ENCODE data around the gene FBXW9. TPM values are rescaled to one million over a fixed set of nuclear protein-coding genes. Genes with fewer than 3 reads are reported as not detected.

FBXW9 gene
- total and polyA plus RNA-seq, 2 of the 8 experiments (the other 6 are each of a cell fraction or from before 2014, with no cell fraction given): 10.8 to 30.1 TPM

DNA sequence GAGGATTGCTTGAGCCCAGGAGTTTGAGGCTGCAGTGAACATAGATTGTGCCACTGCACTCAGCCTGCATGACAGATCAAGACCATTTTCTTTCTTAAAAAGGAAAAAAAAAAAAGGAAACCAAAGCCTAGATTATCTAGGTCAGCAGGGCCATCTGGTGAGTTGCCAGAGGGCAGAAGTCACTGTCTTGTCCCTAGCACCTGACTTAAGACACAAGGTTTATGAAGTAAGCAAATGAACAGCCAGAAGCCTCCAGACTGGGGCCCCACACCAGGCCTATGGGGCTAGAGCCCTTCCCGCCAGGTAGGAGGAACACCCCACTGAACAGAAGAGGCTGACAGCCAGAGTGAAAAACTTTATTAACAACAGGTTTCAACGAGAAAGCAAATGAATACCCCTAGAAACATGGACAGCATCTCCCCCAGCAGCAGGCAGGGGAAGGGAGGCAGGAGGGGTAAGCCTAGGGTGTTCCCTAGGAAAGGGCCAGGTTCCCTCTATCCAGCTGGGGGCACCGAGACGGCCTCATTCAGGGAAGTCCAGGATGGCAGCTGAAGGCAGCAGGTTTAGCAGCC, 28.6 kb downstream of the FBXW9 start:
- H3K23me2 ChIP-seq (ENCODE audit: low read depth, low read length): peaks cover 24% of the 10 kb centered on the region
- no peak overlapping the region for H3K27ac ChIP-seq (ENCODE audit: low read depth, low read length)
- ChIA-PET POLR2A (ENCODE audit: partially characterized antibody) (interaction anchor here (1.0 to 5.3 kb wide), 12 partner anchors 9 to 158 kb away, joined by 3 to 23 read pairs (median 4); partner anchors contain the start of genes DHPS, TNPO2, TRIR and ZNF490), CTCF (ENCODE audit: partially characterized antibody) (interaction anchor here (1.2 to 2.3 kb wide), 2 partner anchors 9 to 11 kb away, joined by 5 to 7 read pairs; no protein-coding TSS in a partner anchor)
- H3K9ac ChIP-seq (replicated peaks in 1 of 4; ENCODE audit: extremely low read depth in 1 of 4, low read depth in 3 of 4, low read length in 3 of 4): no peak overlapping the region
- no peak overlapping the region for H3K18ac ChIP-seq (ENCODE audit: extremely low read depth, low read length)
- H3K56ac ChIP-seq (replicated peaks; ENCODE audit: insufficient read length, low read depth, low read length): no peak overlapping the region
- H2BK120ac ChIP-seq (replicated peaks; ENCODE audit: low read depth, low read length): no peak overlapping the region
- peaks cover 4% of the 10 kb centered on the region; the same call in 1 of the 2 replicates for H3K79me1 ChIP-seq (ENCODE audit: low read depth, low read length)
- no peak overlapping the region for H2BK20ac ChIP-seq (ENCODE audit: low read length)
- FAIRE-seq (no peak), DNase-seq (ENCODE audit: low read depth in 1 of 2, low spot score in 2 of 2) (no peak)
- H4K20me1 ChIP-seq (replicated peaks in 1 of 2; ENCODE audit: control insufficient read depth in 1 of 2, insufficient read depth in 2 of 2, low read length in 2 of 2): peaks cover 2 to 12% of the 10 kb centered on the region in 2 experiments
- peaks cover 0 to 8% (median 4%) of the 10 kb centered on the region in 4 experiments; a peak in 4 of 8 replicates for H3K36me3 ChIP-seq (ENCODE audit: control insufficient read depth in 2 of 4, insufficient read depth in 4 of 4, low read length in 3 of 4)
- H4K91ac ChIP-seq (replicated peaks; ENCODE audit: insufficient read length, low read length): no peak overlapping the region
- H3K4me2 ChIP-seq (ENCODE audit: insufficient read depth in 1 of 2, low read depth in 2 of 2, low read length in 2 of 2): peak overlapping the region; percentile 99 to 100
- no peak overlapping the region for H4K8ac ChIP-seq (ENCODE audit: extremely low read depth, insufficient read depth, low read length)
- no peak overlapping the region for H3K23ac ChIP-seq (ENCODE audit: insufficient read length)
- 88% methylated on average over 4 of the region's 4 CpGs; no CpG with 5 or more reads in 1 of the 2 experiments for WGBS, 2 experiments (ENCODE audit: extremely low coverage in 1 of 2, insufficient coverage in 1 of 2, insufficient read length in 1 of 2, insufficient replicate concordance in 2 of 2, low coverage in 1 of 2, low lambda C conversion rate in 2 of 2, missing lambda C conversion rate in 1 of 2)
- no peak overlapping the region for H2BK12ac ChIP-seq (ENCODE audit: low read depth, low read length)
- H4K5ac ChIP-seq (ENCODE audit: insufficient read length, low read depth, low read length): no peak overlapping the region
- no peak overlapping the region for H3K14ac ChIP-seq (ENCODE audit: insufficient read length)
- no peak overlapping the region for H2BK15ac ChIP-seq (ENCODE audit: low read length)
- H2AK5ac ChIP-seq (ENCODE audit: low read depth, low read length): no peak overlapping the region; the same call in 1 of the 2 replicates
- no peak overlapping the region for H3K4ac ChIP-seq (replicated peaks; ENCODE audit: insufficient read length, low read depth, low read length)
- no peaks in the 10 kb centered on the region for H3K9me3 ChIP-seq (ENCODE audit: insufficient read depth in 2 of 2, low read depth in 1 of 2, low read length in 1 of 2)
- H3K4me1 ChIP-seq (replicated peaks in 1 of 4; ENCODE audit: control insufficient read depth in 3 of 4, insufficient read depth in 4 of 4, low read length in 3 of 4): peaks cover 3 to 22% (median 7%) of the 10 kb centered on the region in 4 experiments
- no peaks in the 10 kb centered on the region; a peak in 1 of 7 replicates for H3K27me3 ChIP-seq (replicated peaks in 1 of 4; ENCODE audit: control insufficient read depth in 3 of 4, extremely low read depth in 1 of 4, insufficient read depth in 3 of 4, low read length in 3 of 4)
- no peak overlapping the region for H2AFZ ChIP-seq (ENCODE audit: low read length)
- peak overlapping the region in 1 of 4 experiments; percentile 88; a peak in 2 of 8 replicates for H3K4me3 ChIP-seq (ENCODE audit: extremely low read depth in 1 of 4, insufficient read depth in 2 of 4, low read depth in 3 of 4, low read length in 4 of 4)
- peaks cover 0 to 22% of the 10 kb centered on the region in 2 experiments; a peak in 1 of 4 replicates for H3K79me2 ChIP-seq (ENCODE audit: control insufficient read depth in 1 of 2, insufficient read depth in 2 of 2, low read length in 2 of 2)
- H2BK5ac ChIP-seq (ENCODE audit: low read depth, low read length): no peak overlapping the region
- TF ChIP-seq HDAC6 (IDR thresholded peaks at IDR 0.05; ENCODE audit: low read depth, low read length) (no peak), EGR1 (IDR thresholded peaks at IDR 0.05; ENCODE audit: borderline replicate concordance, low read depth, low read length) (no peak), RFX5 (IDR thresholded peaks at IDR 0.05; ENCODE audit: borderline replicate concordance, low read depth, low read length) (no peak), JUND (IDR thresholded peaks at IDR 0.05; ENCODE audit: low read length) (no peak), RXRA (IDR thresholded peaks at IDR 0.05; ENCODE audit: insufficient read depth, low read depth, low read length) (no peak), EZH2 (IDR thresholded peaks at IDR 0.05; ENCODE audit: low read depth, low read length, severe bottlenecking) (no peak), SAP30 (IDR thresholded peaks at IDR 0.05; ENCODE audit: insufficient read depth, insufficient replicate concordance, low read length) (no peak), BACH1 (IDR thresholded peaks at IDR 0.05; ENCODE audit: low read length) (no peak)
- TF ChIP-seq, protein P1, sequence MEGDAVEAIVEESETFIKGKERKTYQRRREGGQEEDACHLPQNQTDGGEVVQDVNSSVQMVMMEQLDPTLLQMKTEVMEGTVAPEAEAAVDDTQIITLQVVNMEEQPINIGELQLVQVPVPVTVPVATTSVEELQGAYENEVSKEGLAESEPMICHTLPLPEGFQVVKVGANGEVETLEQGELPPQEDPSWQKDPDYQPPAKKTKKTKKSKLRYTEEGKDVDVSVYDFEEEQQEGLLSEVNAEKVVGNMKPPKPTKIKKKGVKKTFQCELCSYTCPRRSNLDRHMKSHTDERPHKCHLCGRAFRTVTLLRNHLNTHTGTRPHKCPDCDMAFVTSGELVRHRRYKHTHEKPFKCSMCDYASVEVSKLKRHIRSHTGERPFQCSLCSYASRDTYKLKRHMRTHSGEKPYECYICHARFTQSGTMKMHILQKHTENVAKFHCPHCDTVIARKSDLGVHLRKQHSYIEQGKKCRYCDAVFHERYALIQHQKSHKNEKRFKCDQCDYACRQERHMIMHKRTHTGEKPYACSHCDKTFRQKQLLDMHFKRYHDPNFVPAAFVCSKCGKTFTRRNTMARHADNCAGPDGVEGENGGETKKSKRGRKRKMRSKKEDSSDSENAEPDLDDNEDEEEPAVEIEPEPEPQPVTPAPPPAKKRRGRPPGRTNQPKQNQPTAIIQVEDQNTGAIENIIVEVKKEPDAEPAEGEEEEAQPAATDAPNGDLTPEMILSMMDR (IDR thresholded peaks at IDR 0.05; ENCODE audit: control extremely low read depth in 1 of 3, insufficient read depth in 1 of 3, low read depth in 1 of 3, low read length in 3 of 3): no peak

Data from H1 (cell line).